Smooth muscle cell of the umbilical artery (primary cell): ENCODE results near the gene ZNF112. TPM values are rescaled to one million over a fixed set of nuclear protein-coding genes. Genes with fewer than 3 reads are reported as not detected.

Experiments
- total RNA-seq: library from RNA; depleted of rRNA; stranded (reverse); fragments of >200 nt; gene quantifications from 2 replicates; pipeline ENCODE4 v1.2.3, GENCODE V29; 2014

Gene ZNF112
- 9.2 and 10.1 TPM in 2 replicates for total RNA-seq

GRCh38 chr19:44356383-44357111, at the start of gene ZNF112:
Gene ZNF112 (minus strand): TSS chr19:44356680. CDS start chr19:44340539, 16,141 bp downstream.

GRCh38 chr19:44401139-44402115, 44.9 kb upstream of the ZNF112 start, which contains the start of gene ZNF285:
Gene ZNF285 (minus strand): TSS chr19:44401608. CDS start chr19:44397213, 4,395 bp downstream.

GRCh38 chr19:44304659-44305193, 51.8 kb downstream of the ZNF112 start, which contains the start of gene ZNF235:
Gene ZNF235 (minus strand): TSS chr19:44305025. CDS start chr19:44303404, 1,621 bp downstream.

Other genes with a start within 250 kb of the ZNF112 start
- gene ZNF225, start 243.3 kb downstream of the ZNF112 start, total RNA-seq = 6.5 TPM in 2 replicates
- gene ZNF234, start 215.1 kb downstream of the ZNF112 start, total RNA-seq = 13.7 and 17.2 TPM in 2 replicates
- gene ZNF226, start 191.6 kb downstream of the ZNF112 start, total RNA-seq = 16.3 and 22.9 TPM in 2 replicates
- gene ZNF227, start 144.1 kb downstream of the ZNF112 start, total RNA-seq = 17.1 and 20.2 TPM in 2 replicates
- 0.83 and 0.89 TPM in 2 replicates for gene ZNF233, start 96.8 kb downstream of the ZNF112 start, total RNA-seq
- gene ZNF235, start 51.7 kb downstream of the ZNF112 start, total RNA-seq = 3.1 and 4.5 TPM in 2 replicates
- gene ZNF285, start 44.9 kb upstream of the ZNF112 start, total RNA-seq = 3.7 and 5.6 TPM in 2 replicates
- 10.5 and 11.6 TPM in 2 replicates for gene ZNF229, start 91.8 kb upstream of the ZNF112 start, total RNA-seq
- 5.6 and 9.2 TPM in 2 replicates for gene ZNF180, start 143.8 kb upstream of the ZNF112 start, total RNA-seq
- gene CEACAM20, start 173.0 kb upstream of the ZNF112 start, total RNA-seq = not detected in 2 replicates